ENCODE results near the gene FLYWCH2.
"Not testable (repeated sequence)": the region's sequence is repeated elsewhere in the genome, so short reads cannot be mapped to it uniquely, and the experiment has no call there.

The FLYWCH2 gene

GRCh38 chr16:2934450-2934849, 51.4 kb downstream of the FLYWCH2 start:
- H3K4me3 ChIP-seq (ENCODE audit: low read depth, low read length), result no peak overlapping the region
- TF ChIP-seq, protein P1, sequence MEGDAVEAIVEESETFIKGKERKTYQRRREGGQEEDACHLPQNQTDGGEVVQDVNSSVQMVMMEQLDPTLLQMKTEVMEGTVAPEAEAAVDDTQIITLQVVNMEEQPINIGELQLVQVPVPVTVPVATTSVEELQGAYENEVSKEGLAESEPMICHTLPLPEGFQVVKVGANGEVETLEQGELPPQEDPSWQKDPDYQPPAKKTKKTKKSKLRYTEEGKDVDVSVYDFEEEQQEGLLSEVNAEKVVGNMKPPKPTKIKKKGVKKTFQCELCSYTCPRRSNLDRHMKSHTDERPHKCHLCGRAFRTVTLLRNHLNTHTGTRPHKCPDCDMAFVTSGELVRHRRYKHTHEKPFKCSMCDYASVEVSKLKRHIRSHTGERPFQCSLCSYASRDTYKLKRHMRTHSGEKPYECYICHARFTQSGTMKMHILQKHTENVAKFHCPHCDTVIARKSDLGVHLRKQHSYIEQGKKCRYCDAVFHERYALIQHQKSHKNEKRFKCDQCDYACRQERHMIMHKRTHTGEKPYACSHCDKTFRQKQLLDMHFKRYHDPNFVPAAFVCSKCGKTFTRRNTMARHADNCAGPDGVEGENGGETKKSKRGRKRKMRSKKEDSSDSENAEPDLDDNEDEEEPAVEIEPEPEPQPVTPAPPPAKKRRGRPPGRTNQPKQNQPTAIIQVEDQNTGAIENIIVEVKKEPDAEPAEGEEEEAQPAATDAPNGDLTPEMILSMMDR (IDR thresholded peaks at IDR 0.05; ENCODE audit: borderline replicate concordance, insufficient read depth, low read depth, low read length), result no peak

DNA sequence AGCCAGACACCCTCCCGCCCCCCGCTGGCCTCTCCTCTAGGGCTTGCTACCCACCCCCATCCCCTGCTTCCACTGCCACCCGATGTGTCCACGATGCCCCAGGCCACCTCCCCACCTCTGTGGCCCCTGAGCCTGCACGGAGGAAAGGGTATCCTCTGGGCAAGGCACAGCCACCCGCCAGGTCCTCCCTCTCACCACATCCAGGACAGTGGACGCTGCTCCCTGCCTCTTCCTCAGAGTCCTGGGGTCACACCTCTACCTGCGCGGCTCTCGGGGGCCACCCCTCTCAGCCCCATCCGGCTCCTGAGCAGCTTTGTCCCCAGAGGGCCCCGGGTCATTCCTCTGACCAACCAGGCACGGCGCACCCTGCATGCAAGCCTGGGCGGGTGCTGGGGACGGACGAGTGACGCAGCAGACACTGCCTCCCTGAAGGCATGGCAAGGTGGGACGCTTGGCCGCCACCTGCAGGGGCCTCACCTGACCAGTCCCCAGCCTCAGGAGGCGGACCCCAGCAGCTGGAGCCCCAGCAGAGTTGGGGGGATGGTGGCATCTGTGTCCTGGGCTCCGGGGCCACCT, 53.5 kb downstream of the FLYWCH2 start:
- TF ChIP-seq, protein P1 (IDR thresholded peaks at IDR 0.05; ENCODE audit: borderline replicate concordance, insufficient read depth, low read depth, low read length), result no peak

GRCh38 chr16:2937170-2937569, 54.2 kb downstream of the FLYWCH2 start:
- TF ChIP-seq, protein P1 (IDR thresholded peaks at IDR 0.05; ENCODE audit: borderline replicate concordance, insufficient read depth, low read depth, low read length), result no peak
- H3K4me3 ChIP-seq (ENCODE audit: low read depth, low read length), result no peak overlapping the region

More for the DNA sequence above, 53.5 kb downstream of the FLYWCH2 start:
- H3K4me3 ChIP-seq (ENCODE audit: low read depth, low read length), result no peak overlapping the region

DNA sequence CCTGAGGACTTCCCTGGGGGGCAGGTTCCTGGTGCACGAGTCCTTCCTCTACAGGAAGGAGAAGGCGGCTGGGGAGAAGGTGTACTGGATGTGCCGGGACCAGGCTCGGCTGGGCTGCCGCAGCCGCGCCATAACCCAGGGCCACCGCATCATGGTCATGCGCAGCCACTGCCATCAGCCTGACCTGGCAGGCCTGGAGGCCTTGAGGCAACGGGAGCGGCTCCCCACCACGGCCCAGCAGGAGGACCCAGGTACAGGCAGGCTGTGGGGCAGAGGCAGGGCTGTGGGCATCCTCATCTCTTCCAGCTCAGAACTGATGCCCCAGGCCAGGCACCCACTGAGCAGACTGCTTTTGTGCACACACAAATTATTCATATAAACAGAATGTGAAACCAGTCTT, 55.2 kb downstream of the FLYWCH2 start:
- no peak overlapping the region for H3K4me3 ChIP-seq (ENCODE audit: low read depth, low read length)
- TF ChIP-seq, protein P1 (IDR thresholded peaks at IDR 0.05; ENCODE audit: borderline replicate concordance, insufficient read depth, low read depth, low read length), result no peak

GRCh38 chr16:2939968-2940367, 57.0 kb downstream of the FLYWCH2 start:
- no peak overlapping the region for H3K4me3 ChIP-seq (ENCODE audit: low read depth, low read length)
- TF ChIP-seq, protein P1 (IDR thresholded peaks at IDR 0.05; ENCODE audit: borderline replicate concordance, insufficient read depth, low read depth, low read length), result no peak

GRCh38 chr16:2942045-2942444, 59.0 kb downstream of the FLYWCH2 start:
- no peak overlapping the region for H3K4me3 ChIP-seq (ENCODE audit: low read depth, low read length)
- TF ChIP-seq, protein P1 (IDR thresholded peaks at IDR 0.05; ENCODE audit: borderline replicate concordance, insufficient read depth, low read depth, low read length), result no peak

DNA sequence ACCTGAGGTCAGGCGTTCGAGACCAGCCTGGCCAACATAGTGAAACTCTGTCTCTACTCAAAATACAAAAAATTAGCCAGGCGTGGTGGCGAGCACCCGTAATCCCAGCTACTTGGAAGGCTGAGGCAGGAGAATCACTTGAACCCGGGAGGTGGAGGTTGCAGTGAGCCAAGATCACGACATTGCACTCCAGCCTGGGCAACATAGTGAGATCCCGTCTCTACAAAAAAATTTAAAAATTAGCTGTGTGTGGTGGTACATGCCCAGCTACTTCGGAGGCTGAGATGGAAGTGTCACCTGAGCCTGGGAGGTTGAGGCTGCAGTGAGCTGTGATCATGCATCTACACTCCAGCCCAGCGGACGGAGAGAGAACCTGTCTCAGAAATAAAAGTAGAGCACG, 60.7 kb downstream of the FLYWCH2 start:
- H3K4me3 ChIP-seq (ENCODE audit: low read depth, low read length), result not testable (repeated sequence)

DNA sequence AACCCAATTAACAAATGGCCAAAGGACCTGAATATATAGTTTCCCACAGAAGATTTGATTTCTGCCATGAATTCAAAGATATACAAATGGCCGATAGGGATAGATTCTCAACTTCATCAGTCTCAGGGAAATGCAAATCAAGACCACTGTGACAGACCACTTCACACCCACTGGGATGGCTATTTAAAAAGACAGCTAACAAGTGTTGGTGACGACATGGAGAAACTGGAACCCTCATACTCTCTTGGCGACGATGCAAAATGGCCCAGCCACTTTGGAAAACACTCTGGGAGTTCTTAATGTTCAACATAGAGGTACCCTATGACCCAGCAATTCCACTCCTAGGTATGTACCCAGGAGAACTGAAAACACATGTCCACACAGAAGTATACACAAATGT, 63.6 kb downstream of the FLYWCH2 start:
- TF ChIP-seq, protein P1 (IDR thresholded peaks at IDR 0.05; ENCODE audit: borderline replicate concordance, insufficient read depth, low read depth, low read length), result no peak
- H3K4me3 ChIP-seq (ENCODE audit: low read depth, low read length), result no peak overlapping the region
